K562 (cell line): ENCODE results near the gene PRAC2. TPM values are rescaled to one million over a fixed set of nuclear protein-coding genes. Genes with fewer than 3 reads are reported as not detected.

Experiments
- ATAC-seq: fragments of 200-7000 bp; cut with Tn5 transposase; 3 replicates; pipeline ENCODE4 v1.9.1; 2020; ENCODE audit warnings: moderate library complexity
- BruUV-seq: library from RNA; stranded (reverse); fragments of 400-500 nt; replicated peaks from 2 replicates; lab custom pipeline; 2021; lab: Mats Ljungman, UMichigan
- CTCF ChIA-PET: fragments of 300-600 bp; formaldehyde crosslinking; extraction: SDS; loops from one replicate; lab custom pipeline; 2021; ENCODE audit warnings: low intra/inter-chr PET ratio; lab: Yijun Ruan, JAX
- POLR2A ChIA-PET: fragments of 300-600, 350-650 bp; sonication (Branson Sonifier 250); formaldehyde crosslinking; extraction: SDS; loops from one replicate; lab custom pipeline; 2021; ENCODE audit warnings: antibody characterized with exemption, inconsistent platforms; lab: Yijun Ruan, JAX
- DNase-seq, 4 experiments: peaks; one replicate each; pipeline versions ENCODE4 v3.0.0 to v3.0.0-alpha.2; 2011 to 2018; ENCODE audit warnings: low spot score in 3 of 4, mixed read lengths in 3 of 4; ENCODE audit errors: extremely low read depth in 1 of 4
- FAIRE-seq: peaks from 2 replicates; lab custom pipeline; 2011; peaks lifted over from hg19 to GRCh38; lab: Jason Lieb, UNC
- H2AFZ ChIP-seq: 2 replicates; pipeline ENCODE4 v1.6.0; 2011; ENCODE audit warnings: low read depth, low read length, control low read depth, inconsistent platforms
- H3K27ac ChIP-seq: fragments of 200-600 bp; 3 replicates; pipeline ENCODE4 v1.8.0; 2011; ENCODE audit warnings: low read depth, mild to moderate bottlenecking, control low read depth, inconsistent platforms, low read length, moderate library complexity, mixed read lengths; ENCODE audit errors: extremely low read depth
- H3K27me3 ChIP-seq, 2 experiments: fragments of 300-600 bp in 1 of 2; 2 replicates in 1 of 2; 3 replicates in 1 of 2; pipeline versions ENCODE4 v1.6.0 to v1.8.0; 2011; ENCODE audit warnings: inconsistent platforms in 2 of 2, low read length in 2 of 2, mild to moderate bottlenecking in 1 of 2, mixed read lengths in 1 of 2, moderate library complexity in 1 of 2; ENCODE audit not compliant: control insufficient read depth in 2 of 2, insufficient read depth in 2 of 2
- H3K36me3 ChIP-seq: fragments of 300-600 bp; 3 replicates; pipeline ENCODE4 v1.8.0; 2011; ENCODE audit warnings: mild to moderate bottlenecking, low read length, inconsistent platforms; ENCODE audit not compliant: control insufficient read depth, insufficient read depth
- H3K4me1 ChIP-seq, 2 experiments: fragments of 200-600 bp in 1 of 2; replicated peaks in 1 of 2; 2 replicates in 1 of 2; 3 replicates in 1 of 2; pipeline versions ENCODE4 v1.5.1 to v1.8.0; 2011; ENCODE audit warnings: inconsistent platforms in 2 of 2, low read length in 2 of 2, mild to moderate bottlenecking in 1 of 2, mixed read lengths in 1 of 2, moderate library complexity in 1 of 2; ENCODE audit not compliant: control insufficient read depth in 2 of 2, insufficient read depth in 2 of 2
- H3K4me2 ChIP-seq: 2 replicates; pipeline ENCODE4 v1.6.1; 2011; ENCODE audit warnings: low read length, control low read depth, inconsistent platforms, mixed read lengths; ENCODE audit not compliant: insufficient read depth
- H3K4me3 ChIP-seq: fragments of 200-600 bp; sonication (generic), shearing (Covaris generic); 2 replicates; pipeline ENCODE4 v1.5.1; 2016; ENCODE audit warnings: control low read depth, inconsistent platforms
- H3K79me2 ChIP-seq: fragments of 200-600 bp; 3 replicates; pipeline ENCODE4 v1.8.0; 2011; ENCODE audit warnings: low read length, inconsistent platforms; ENCODE audit not compliant: control insufficient read depth, insufficient read depth
- H3K9ac ChIP-seq, 2 experiments: 2 replicates each; pipeline versions ENCODE4 v1.6.0 to v1.6.1; 2011; ENCODE audit warnings: low read depth in 2 of 2, low read length in 2 of 2, control low read depth in 1 of 2, inconsistent platforms in 1 of 2, mild to moderate bottlenecking in 1 of 2, mixed read lengths in 1 of 2; ENCODE audit not compliant: insufficient read depth in 1 of 2
- H3K9me1 ChIP-seq: one replicate; pipeline ENCODE4 v1.6.0; 2011; ENCODE audit warnings: inconsistent platforms, mild to moderate bottlenecking, low read length, moderate library complexity; ENCODE audit not compliant: control insufficient read depth, insufficient read depth
- H3K9me3 ChIP-seq: replicated peaks from 2 replicates; pipeline ENCODE4 v1.5.1; 2011; ENCODE audit warnings: low read depth, low read length, inconsistent platforms; ENCODE audit not compliant: control insufficient read depth, insufficient read depth
- H4K20me1 ChIP-seq: replicated peaks from 2 replicates; pipeline ENCODE4 v1.6.1; 2011; ENCODE audit warnings: low read length, inconsistent platforms, mixed read lengths; ENCODE audit not compliant: control insufficient read depth, insufficient read depth
- CBX2 ChIP-seq: fragments of 200-600 bp; sonication (generic); IDR thresholded peaks from one replicate; pipeline ENCODE4 v1.6.1; 2012; ENCODE audit warnings: mild to moderate bottlenecking, low read length, inconsistent platforms; ENCODE audit not compliant: insufficient read depth, poor library complexity, severe bottlenecking
- CBX3 ChIP-seq, 2 experiments: IDR thresholded peaks; 1 replicate in 1 of 2; 2 replicates in 1 of 2; pipeline ENCODE4 v1.6.1; 2012; ENCODE audit warnings: inconsistent platforms in 2 of 2, low read length in 2 of 2, borderline replicate concordance in 1 of 2, control low read depth in 1 of 2
- CREB1 ChIP-seq, 2 experiments: sonication (generic) in 1 of 2; formaldehyde crosslinking in 1 of 2; IDR thresholded peaks; 2 replicates each; pipeline versions ENCODE4 v1.6.1 to v1.8.0; 2012 to 2022; ENCODE audit warnings: inconsistent platforms in 1 of 2, mild to moderate bottlenecking in 1 of 2, missing genetic modification reagents in 1 of 2, moderate library complexity in 1 of 2
- EP400 ChIP-seq: fragments of 450-650 bp; IDR thresholded peaks from 2 replicates; pipeline ENCODE4 v1.6.1; 2017; ENCODE audit warnings: antibody characterized with exemption, mild to moderate bottlenecking, moderate library complexity
- EZH2 ChIP-seq: IDR thresholded peaks from 2 replicates; pipeline ENCODE4 v1.6.1; 2012; ENCODE audit warnings: low read depth, mild to moderate bottlenecking, inconsistent platforms, low read length, borderline replicate concordance
- FOXM1 ChIP-seq, 2 experiments: fragments of 450-650 bp in 1 of 2; sonication (generic) in 1 of 2; formaldehyde crosslinking in 1 of 2; IDR thresholded peaks; 2 replicates each; pipeline versions ENCODE4 v1.6.1 to v1.9.0; 2017 to 2022; ENCODE audit warnings: low read depth in 2 of 2, mild to moderate bottlenecking in 2 of 2, missing genetic modification reagents in 1 of 2, moderate library complexity in 1 of 2
- KAT2B ChIP-seq: IDR thresholded peaks from one replicate; pipeline ENCODE4 v1.6.1; 2012; ENCODE audit warnings: low read depth, mild to moderate bottlenecking, control low read depth, inconsistent platforms, low read length, moderate library complexity
- MEF2D ChIP-seq: conservative IDR thresholded peaks from 2 replicates; pipeline ENCODE4 v1.6.1; 2016; ENCODE audit warnings: low read depth, missing genetic modification characterization, missing compliant biosample characterization
- NRF1 ChIP-seq, 2 experiments: fragments of 450-650 bp; IDR thresholded peaks in 1 of 2; conservative IDR thresholded peaks in 1 of 2; 2 replicates each; pipeline ENCODE4 v1.6.1; 2014; ENCODE audit warnings: mild to moderate bottlenecking in 2 of 2
- PHF21A ChIP-seq: fragments of 450-650 bp; IDR thresholded peaks from 2 replicates; pipeline ENCODE4 v1.6.1; 2017; ENCODE audit warnings: low read depth, borderline replicate concordance
- RUNX1 ChIP-seq: sonication (generic); IDR thresholded peaks from 2 replicates; pipeline ENCODE4 v1.6.1; 2016; ENCODE audit warnings: antibody characterized with exemption, low read depth
- SMARCE1 ChIP-seq: fragments of 450-650 bp; IDR thresholded peaks from 2 replicates; pipeline ENCODE4 v1.7.1; 2016; ENCODE audit warnings: mild to moderate bottlenecking
- TRIM24 ChIP-seq, 2 experiments: fragments of 450-650 bp; IDR thresholded peaks; 2 replicates each; pipeline ENCODE4 v1.6.1; 2016
- ZFP36 ChIP-seq: fragments of 150-350 bp; IDR thresholded peaks from 2 replicates; pipeline ENCODE4 v1.6.1; 2018; ENCODE audit warnings: low read length, low read depth; ENCODE audit not compliant: partially characterized antibody
- ZSCAN29 ChIP-seq: fragments of 450-650 bp; IDR thresholded peaks from 2 replicates; pipeline ENCODE4 v1.6.1; 2017
- WGBS: fragments of 100-300 bp; shearing (Covaris generic); methylation state at CpG from one replicate; pipeline ENCODE4 v1.1.6; 2016; ENCODE audit warnings: low coverage, mixed read lengths; ENCODE audit not compliant: insufficient coverage; ENCODE audit errors: missing lambda C conversion rate; 5-methylcytosine and 5-hydroxymethylcytosine counted together
- in situ Hi-C: fragments of 300-500 bp; cut with MboI; formaldehyde crosslinking; loops from 4 replicates; pipeline ENCODE4 v1.15.0; 2018; ENCODE audit warnings: inconsistent platforms, mixed read lengths
- intact Hi-C: fragments of 100-400 bp; cut with micrococcal nuclease; formaldehyde crosslinking; loops from 2 replicates; pipeline ENCODE4 v1.14.2; 2022
- polyA plus RNA-seq, 8 experiments: library from polyadenylated mRNA; depleted of rRNA in 4 of 8; stranded (reverse) in 5 of 8; unstranded in 3 of 8; fragments of >200 nt; fragmentation: Nextera tagmentation in 2 of 8; fragmentation: Illumina TruSeq in 1 of 8; extraction: Ambion mirVana in 2 of 8; extraction: Trizol in 1 of 8; gene quantifications; 2 replicates each; pipeline versions ENCODE4 v1.2.1 to v1.2.3, GENCODE V29; 2011 to 2014; ENCODE audit warnings: inconsistent platforms in 1 of 8, missing spikeins in 1 of 8
- total RNA-seq, 7 experiments: library from RNA; depleted of rRNA in 6 of 7; stranded (reverse); fragments of >200 nt in 6 of 7; fragmentation: Illumina TruSeq in 2 of 7; extraction: Trizol in 2 of 7; gene quantifications; 2 replicates each; pipeline versions ENCODE4 v1.2.1 to v1.2.3, GENCODE V29; 2011 to 2021; ENCODE audit warnings: low replicate concordance in 1 of 7

PRAC2 gene
- total and polyA plus RNA-seq, 9 of the 15 experiments (the other 6 are each of a cell fraction or from before 2014, with no cell fraction given): not detected

GRCh38 chr17:48749621-48750553, 26.9 kb downstream of the PRAC2 start:
- ATAC-seq: peak; percentile 38; the same call in 2 of the 3 replicates
- no peak overlapping the region for H3K4me2 ChIP-seq
- H3K9me3 ChIP-seq: no peaks in the 10 kb centered on the region
- DNase-seq: no peak
- peaks cover 82 to 89% of the 10 kb centered on the region in 2 experiments for H3K27me3 ChIP-seq
- in situ Hi-C loops: no loop called here
- H3K36me3 ChIP-seq: no peaks in the 10 kb centered on the region
- ChIA-PET POLR2A (interaction anchor here (0.5 to 1.8 kb wide), 4 partner anchors 11 to 1028 kb away, joined by 3 to 10 read pairs (median 4); partner anchors contain the start of gene HOXB13), CTCF (no interaction called here)
- no peak overlapping the region for H2AFZ ChIP-seq
- TF ChIP-seq EZH2 (peak; percentile 93), PHF21A (no peak), ZFP36 (peak; percentile 14), EP400 (no peak), CBX2 (peak; percentile 10), RUNX1 (no peak), TRIM24 (IDR thresholded peaks at IDR 0.05) (no peak), ZSCAN29 (no peak), MEF2D (tag) (no peak), SMARCE1 (no peak), FOXM1 (IDR thresholded peaks at IDR 0.05; ENCODE audit: low read depth) (no peak), FOXM1 (CRISPR knock-in tag; IDR thresholded peaks at IDR 0.05; ENCODE audit: low read depth) (no peak), KAT2B (no peak), CREB1 (IDR thresholded peaks at IDR 0.05) (no peak), CREB1 (CRISPR knock-in tag; IDR thresholded peaks at IDR 0.05) (no peak), CBX3 (IDR thresholded peaks at IDR 0.05; ENCODE audit: borderline replicate concordance in 1 of 2, low read length in 2 of 2) (no peak), NRF1 (conservative IDR thresholded peaks at IDR 0.05 in 1 of 2, IDR thresholded peaks at IDR 0.05 in 1 of 2) (peak; percentile 57 to 66)
- FAIRE-seq: no peak
- H3K27ac ChIP-seq: no peak overlapping the region
- peaks cover 0 to 16% of the 10 kb centered on the region in 2 experiments; a peak in 1 of 5 replicates for H3K4me1 ChIP-seq
- no peak overlapping the region for H3K4me3 ChIP-seq
- H4K20me1 ChIP-seq: peaks cover 13% of the 10 kb centered on the region; the same call in 1 of the 2 replicates
- WGBS: 2% methylated on average over 32 of the region's 32 CpGs
- no peaks in the 10 kb centered on the region for H3K79me2 ChIP-seq
- BruUV-seq: no TSS peak
- intact Hi-C loops: no loop called here
- H3K9me1 ChIP-seq: no peaks in the 10 kb centered on the region
- no peak overlapping the region for H3K9ac ChIP-seq
